Fibroblast of skin of abdomen (primary cell): ENCODE measurements around the gene PTPN14.

ENCODE experiments used
- DNase-seq: peaks from one replicate; pipeline ENCODE4 v3.0.0-alpha.2; 2013

The PTPN14 gene

GRCh38 chr1:214452152-214452784 is 99.1 kb downstream of the PTPN14 start:
- DNase-seq = no peak

- DNase-seq = peak; percentile 62
Measured at GRCh38 chr1:214451596-214451995, 99.8 kb downstream of the PTPN14 start.

- no peak for DNase-seq
Measured at GRCh38 chr1:214449371-214449770, 102.0 kb downstream of the PTPN14 start.

GRCh38 chr1:214448536-214448935 is 102.9 kb downstream of the PTPN14 start:
- DNase-seq = no peak

- peak; percentile 80 for DNase-seq
Measured at GRCh38 chr1:214447557-214447871, 103.9 kb downstream of the PTPN14 start.

GRCh38 chr1:214446772-214447556 is 104.4 kb downstream of the PTPN14 start:
- peak; percentile 98 for DNase-seq

GRCh38 chr1:214445831-214446614 is 105.4 kb downstream of the PTPN14 start:
- peak; percentile 100 for DNase-seq

- DNase-seq = peak; percentile 57
Measured at GRCh38 chr1:214445199-214445598, 106.2 kb downstream of the PTPN14 start.

- DNase-seq = no peak
Measured at GRCh38 chr1:214444182-214444939, 107.0 kb downstream of the PTPN14 start.

GRCh38 chr1:214441119-214441518 is 110.3 kb downstream of the PTPN14 start:
- peak; percentile 86 for DNase-seq

GRCh38 chr1:214440219-214440965 is 111.0 kb downstream of the PTPN14 start:
- DNase-seq = no peak

- peak; percentile 90 for DNase-seq
Measured at GRCh38 chr1:214439352-214440119, 111.9 kb downstream of the PTPN14 start.

GRCh38 chr1:214438530-214438929 is 112.9 kb downstream of the PTPN14 start:
- no peak for DNase-seq

GRCh38 chr1:214438075-214438474 is 113.3 kb downstream of the PTPN14 start:
- DNase-seq = no peak

- no peak for DNase-seq
Measured at GRCh38 chr1:214435867-214436266, 115.5 kb downstream of the PTPN14 start.

- DNase-seq = no peak
Measured at GRCh38 chr1:214432245-214432644, 119.2 kb downstream of the PTPN14 start.

- DNase-seq = peak; percentile 51
Measured at GRCh38 chr1:214429951-214430770, 121.2 kb downstream of the PTPN14 start.

GRCh38 chr1:214427871-214428277 is 123.5 kb downstream of the PTPN14 start:
- DNase-seq = peak; percentile 90

GRCh38 chr1:214426426-214426812 is 125.0 kb downstream of the PTPN14 start:
- DNase-seq = no peak

- DNase-seq = no peak
Measured at GRCh38 chr1:214425716-214426425, 125.5 kb downstream of the PTPN14 start.
